ENCODE results near the gene PARD3B.
"Not testable (repeated sequence)": the region's sequence is repeated elsewhere in the genome, so short reads cannot be mapped to it uniquely, and the experiment has no call there.

The PARD3B gene

DNA sequence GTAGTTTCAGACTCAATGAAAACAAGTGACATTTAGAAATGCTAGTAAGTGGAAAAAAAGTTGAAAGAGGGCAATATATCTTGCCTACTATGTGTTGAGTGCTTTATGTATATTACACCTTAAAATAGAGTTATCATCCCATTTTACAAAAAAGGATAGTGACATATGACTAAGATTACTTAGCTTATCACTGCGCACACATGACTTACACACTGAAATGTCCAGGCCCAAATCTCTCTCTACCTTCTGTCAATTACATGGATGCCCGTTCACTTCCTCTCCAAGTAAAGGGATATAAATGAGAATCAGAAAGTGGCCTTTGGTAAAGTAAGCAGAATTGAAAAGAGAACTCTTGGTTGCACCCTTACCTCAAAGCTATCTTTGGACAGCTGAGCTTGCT is 3.6 kb upstream of the PARD3B start:
- no peak for DNase-seq

DNA sequence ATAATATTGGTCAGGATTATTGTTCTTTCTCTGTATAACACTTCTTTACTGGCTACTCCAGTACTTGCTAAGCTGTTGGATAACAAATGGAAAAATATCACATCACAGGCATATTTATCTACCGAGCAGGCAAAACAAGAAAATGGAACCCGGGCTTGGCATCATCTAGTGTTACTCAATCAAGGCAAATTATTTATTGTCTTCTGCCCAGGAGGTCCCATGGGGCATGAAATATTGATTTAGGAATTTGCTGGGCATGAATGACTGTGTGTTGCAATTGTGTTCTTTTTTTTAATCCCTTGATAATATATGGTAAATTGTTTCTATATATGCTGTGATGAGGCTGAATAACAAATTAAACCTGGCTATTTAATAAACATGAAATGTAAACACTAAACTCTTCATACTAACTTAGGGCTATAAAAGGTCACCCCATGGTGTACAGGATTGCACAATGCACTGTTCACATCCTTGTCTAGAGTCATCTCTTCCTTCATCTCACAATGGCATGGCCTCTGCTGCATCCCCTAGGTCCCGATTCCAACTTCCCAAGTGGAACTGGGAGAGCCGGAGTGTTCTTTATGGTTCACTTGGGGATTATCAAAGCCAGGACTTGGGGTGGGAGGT is 2.2 kb upstream of the PARD3B start:
- DNase-seq, result no peak

DNA sequence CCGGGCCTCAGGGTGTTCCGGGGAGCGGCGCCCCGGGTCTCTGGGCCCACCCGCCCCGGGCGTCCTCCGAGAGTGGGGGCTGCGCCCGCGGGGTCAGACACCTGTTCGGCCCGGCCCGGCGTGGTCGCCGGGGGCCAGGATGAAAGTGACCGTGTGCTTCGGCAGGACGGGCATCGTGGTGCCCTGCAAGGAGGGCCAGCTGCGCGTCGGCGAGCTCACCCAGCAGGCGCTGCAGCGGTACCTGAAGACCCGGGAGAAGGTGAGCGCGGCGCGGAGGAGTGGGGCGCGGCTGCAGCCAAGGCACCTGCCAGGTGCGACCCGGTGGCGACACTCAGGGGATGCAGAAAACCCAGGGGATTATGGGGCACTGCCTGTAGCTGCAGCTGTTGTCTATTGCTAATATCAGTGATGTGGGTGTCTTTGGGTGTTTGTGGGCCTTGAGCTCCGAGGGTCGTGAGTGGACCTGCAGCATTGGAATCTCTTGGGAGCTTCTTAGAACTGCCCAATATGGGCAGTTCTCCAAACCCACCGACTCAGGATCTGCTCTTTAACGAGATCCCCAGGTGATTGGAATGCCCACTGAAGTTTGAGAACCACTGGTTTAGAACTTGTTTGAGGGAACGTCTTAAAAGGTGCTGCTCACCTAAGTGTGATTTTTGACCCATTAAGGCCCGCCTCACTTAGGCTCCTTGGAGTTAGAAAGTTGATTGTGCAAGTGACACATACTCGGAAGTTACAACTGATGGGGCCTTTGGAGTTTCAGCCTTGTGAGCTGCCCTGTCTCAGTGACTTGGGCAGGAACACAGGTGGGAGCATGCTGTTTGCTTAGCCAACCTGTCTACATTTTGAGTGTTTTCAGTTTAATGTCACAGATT is 823 bp downstream of the PARD3B start:
- no peak for DNase-seq

DNA sequence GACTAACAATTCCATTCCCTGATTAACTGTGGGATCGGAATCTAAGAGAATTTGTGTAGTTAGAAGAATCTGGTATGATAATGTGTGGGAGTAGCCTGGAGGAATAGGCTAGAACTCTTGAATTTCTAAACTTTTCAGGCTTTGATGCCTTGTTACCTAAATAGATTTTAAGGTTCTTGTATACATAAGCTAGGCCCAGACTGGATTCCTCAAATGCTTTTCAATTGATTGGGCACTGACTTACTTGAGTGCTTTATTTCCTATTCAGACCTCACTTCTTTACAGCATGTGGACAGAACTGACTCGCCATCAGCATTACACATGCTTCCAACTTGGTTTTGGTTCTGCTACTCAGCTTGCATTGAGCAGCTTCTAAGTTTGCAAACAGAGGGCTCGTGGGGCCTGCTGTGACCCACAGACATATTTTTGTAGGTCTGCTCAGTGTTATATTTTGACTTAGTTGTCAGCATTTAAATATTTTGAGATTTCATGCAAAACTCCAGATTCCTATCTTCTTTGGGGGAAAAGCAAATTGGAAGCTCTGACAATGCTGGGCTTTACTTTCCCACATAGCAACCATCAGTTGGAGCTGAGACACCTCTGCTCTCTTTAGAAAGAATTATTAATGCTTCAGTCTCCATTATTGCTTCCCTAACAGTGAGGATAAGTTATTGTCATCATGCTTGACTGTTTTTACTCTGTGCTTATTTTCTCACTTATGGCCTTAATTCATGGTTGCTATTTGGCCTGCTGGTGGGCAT is 5.7 kb downstream of the PARD3B start:
- no peak for DNase-seq

DNA sequence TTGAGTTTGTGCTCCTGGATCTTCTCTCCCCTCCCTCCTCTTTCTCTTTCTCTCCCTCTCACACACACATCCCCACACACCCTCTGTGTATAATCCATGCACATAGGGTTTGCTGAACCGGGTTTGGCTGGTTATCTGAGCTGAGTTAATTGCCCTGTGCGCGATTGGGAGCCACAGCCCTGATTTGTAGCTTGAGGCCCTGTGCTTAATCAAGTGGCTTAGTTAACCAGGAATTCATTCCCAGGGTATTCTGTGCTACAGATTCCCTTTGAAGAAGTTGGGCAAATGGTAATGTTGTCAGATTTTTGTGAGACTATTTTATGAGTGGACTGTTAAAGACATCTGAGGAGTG is 6.2 kb downstream of the PARD3B start:
- DNase-seq, result no peak

GRCh38 chr2:204557604-204558003 is 12.3 kb downstream of the PARD3B start:
- no peak for DNase-seq

GRCh38 chr2:204559358-204559757 is 14.1 kb downstream of the PARD3B start:
- DNase-seq, result not testable (repeated sequence)

DNA sequence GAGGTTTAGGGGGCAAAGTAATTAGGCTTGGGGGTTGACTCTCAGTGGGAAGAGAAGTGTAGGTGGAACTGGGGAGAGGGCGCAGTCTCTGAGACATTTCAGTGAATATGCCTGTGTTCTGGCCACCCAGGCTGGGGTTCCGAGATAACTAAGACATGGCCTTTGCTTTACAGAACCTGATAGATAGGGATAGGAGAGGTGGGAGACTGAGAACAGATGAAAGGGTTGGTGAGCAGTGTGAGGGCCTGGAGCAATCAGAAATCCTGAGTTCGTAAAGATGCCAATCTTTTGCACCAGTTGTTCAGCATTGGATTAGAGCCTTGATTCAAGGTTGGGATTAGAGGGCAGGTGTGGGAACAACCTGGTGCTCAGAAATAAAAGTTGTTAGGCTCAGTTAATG is 15.6 kb downstream of the PARD3B start:
- no peak for DNase-seq

GRCh38 chr2:204561771-204562170 is 16.5 kb downstream of the PARD3B start:
- DNase-seq, result no peak

DNA sequence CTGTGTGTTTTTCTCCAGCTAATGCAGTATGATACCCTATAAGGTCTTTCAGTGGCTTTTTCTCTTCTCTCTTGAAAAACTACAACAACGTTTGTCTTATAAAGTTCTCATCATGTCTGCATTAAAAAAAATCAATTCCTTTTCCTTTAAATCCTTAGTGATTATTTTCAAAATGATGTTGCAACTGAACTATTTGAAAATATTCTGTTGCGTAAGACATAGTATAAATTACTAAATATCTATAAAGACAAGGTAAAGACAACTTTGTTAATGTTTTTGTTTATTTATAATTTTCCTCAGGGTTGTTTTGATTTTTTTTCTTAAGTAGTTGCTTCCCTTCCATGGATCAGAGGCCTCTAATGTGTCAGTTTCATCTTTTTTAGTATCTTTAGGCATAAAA is 21.2 kb downstream of the PARD3B start:
- DNase-seq, result no peak

DNA sequence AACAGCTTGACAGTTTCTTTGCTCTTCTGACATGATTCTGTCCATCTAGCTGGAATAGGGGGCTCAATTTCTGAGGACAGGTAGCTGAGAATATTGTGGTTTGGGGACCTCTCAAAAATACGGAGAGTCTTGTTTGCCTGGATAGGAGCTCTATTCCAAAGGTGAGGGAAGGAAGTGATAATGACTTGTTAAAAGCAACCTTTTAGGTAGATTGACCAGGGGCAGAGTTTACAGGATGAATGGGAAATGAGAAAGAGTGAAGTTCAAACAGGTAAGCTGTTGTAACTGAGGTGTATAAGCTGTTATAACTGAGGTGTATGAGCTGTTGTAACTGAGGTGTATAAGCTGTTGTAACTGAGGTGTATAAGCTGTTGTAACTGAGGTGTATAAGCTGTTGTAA is 25.1 kb downstream of the PARD3B start:
- DNase-seq, result no peak

GRCh38 chr2:204571041-204571440 is 25.8 kb downstream of the PARD3B start:
- no peak for DNase-seq

DNA sequence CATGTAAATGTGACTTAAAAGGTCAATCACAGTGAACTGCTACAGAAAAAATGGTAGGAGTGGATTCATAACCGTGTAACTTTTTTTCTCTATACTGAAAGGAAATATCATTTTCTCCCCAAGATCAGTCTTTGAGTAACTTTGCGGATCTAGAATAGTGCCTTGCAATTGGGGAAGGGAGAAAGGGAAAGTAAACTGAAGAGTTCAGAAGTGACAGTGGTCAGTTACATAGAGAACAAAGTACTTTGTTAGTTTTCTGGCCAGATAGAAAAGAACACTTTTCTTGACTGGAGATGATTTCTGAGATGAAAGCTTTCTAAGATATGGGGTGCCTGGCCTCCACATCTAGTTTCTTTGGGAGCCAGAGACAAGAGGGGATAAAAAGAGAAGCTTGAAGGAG is 26.6 kb downstream of the PARD3B start:
- DNase-seq, result no peak

DNA sequence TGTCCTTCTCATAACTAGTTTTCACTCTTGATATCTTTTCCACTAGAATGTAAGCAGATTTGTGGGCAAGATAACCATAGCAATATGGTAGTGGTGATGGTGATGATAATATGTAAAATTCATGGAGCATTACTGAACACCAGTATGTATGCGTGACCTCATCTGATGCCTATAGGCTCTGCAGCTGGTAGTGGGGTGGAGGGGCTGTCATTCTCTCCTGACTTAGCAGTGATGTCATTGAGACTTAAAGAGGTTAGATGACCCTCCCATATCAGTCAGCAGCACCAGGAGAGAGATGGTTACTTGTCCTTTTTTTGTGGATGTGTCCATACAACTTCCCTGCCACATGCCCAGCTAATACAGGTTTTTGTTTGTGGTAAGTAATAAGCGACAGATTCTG is 27.9 kb downstream of the PARD3B start:
- DNase-seq, result no peak

DNA sequence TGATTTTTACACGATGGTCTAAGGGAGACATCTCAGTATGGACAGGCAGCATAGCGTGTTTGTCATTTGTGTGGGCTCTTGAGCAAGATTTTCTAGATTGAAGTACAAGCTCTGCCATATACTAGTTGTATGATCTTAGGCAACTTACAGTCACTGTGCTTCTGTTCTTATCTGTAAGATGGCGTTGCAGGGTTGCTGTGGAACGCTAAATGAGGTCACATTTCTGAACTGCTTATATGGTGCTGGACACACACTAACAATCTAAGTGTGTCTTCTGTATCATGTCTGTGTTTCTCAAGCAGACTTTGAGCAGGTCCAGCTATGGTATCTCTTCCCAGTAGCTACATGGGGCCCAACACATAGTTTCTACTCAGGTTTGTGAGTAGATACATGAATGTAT is 29.2 kb downstream of the PARD3B start:
- no peak for DNase-seq

GRCh38 chr2:204575463-204575862 is 30.2 kb downstream of the PARD3B start:
- DNase-seq, result no peak

- DNase-seq, result peak in 1 of 2 donors; percentile 8
These were observed 31.2 kb downstream of the PARD3B start for GRCh38 chr2:204576362-204576979.

- no peak for DNase-seq
These were observed 33.8 kb downstream of the PARD3B start for GRCh38 chr2:204578928-204579598.

DNA sequence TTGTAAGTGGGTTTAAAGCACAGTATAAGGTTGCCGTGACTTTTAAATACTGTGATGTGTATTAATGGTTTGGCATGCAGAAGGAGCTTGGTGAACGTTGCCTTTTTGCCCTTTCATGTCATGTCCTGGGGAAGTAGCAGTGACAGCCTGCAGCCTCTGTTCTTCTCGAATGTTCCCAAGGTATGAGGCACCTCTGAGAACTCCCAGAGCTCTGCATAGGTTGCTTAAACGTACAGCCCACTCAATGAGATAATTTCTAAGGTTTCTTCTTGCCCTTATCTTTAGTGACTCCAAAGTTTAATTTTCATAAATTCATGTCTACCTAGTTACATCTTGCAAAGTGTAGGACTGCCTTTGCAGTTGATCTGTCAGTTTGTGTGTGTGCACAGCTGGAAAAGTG is 36.7 kb downstream of the PARD3B start:
- no peak for DNase-seq

DNA sequence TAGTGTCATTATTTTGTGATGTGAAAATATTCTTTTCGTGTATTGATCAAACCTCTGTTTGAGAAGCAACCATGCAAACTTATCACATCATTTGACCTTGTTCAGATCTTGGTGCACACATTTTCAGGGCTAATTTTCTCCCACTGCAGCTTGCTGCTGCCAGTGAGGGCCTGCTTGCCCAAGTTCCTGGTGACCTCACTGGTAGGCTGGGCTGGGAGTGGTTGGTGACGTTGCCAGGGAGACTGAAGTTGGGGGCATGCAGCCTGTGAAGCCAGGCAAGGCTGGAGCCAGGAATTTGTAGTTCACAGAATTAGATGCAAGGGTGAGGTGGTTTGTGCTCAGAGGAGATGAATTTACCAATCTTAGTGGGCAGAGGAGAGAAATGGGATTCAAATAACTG is 38.5 kb downstream of the PARD3B start:
- no peak for DNase-seq

GRCh38 chr2:204585930-204586329 is 40.7 kb downstream of the PARD3B start:
- DNase-seq, result no peak

- no peak for DNase-seq
These were observed 41.3 kb downstream of the PARD3B start for GRCh38 chr2:204586444-204587180.

Data from stimulated activated CD4-positive, alpha-beta T cell treated with anti-CD3 and anti-CD28 coated beads, Interleukin-2, amount 100 ng/mL, for 48 hours (primary cell).